Skin of body (tissue), 2 donors: ENCODE results near the gene RAD51C. TPM values are rescaled to one million over a fixed set of nuclear protein-coding genes. Genes with fewer than 3 reads are reported as not detected.
A peak's percentile ranks its signal among the peaks of the same experiment; 100 is the strongest.
"Not testable (repeated sequence)": the region's sequence is repeated elsewhere in the genome, so short reads cannot be mapped to it uniquely, and the experiment has no call there.

Experiments
- DNase-seq: peaks from one replicate; lab custom pipeline; 2025; lab: John Stamatoyannopoulos, UW
- total RNA-seq: library from RNA; depleted of rRNA; stranded (reverse); fragments of >200 nt; gene quantifications from one replicate; pipeline ENCODE4 v1.2.3, GENCODE V29; 2014

RAD51C gene
- total RNA-seq, 1 donor from 2014 or later = 22.4 TPM

- no peak for DNase-seq
These were observed 42.4 kb downstream of the RAD51C start for GRCh38 chr17:58734811-58735210.

DNA sequence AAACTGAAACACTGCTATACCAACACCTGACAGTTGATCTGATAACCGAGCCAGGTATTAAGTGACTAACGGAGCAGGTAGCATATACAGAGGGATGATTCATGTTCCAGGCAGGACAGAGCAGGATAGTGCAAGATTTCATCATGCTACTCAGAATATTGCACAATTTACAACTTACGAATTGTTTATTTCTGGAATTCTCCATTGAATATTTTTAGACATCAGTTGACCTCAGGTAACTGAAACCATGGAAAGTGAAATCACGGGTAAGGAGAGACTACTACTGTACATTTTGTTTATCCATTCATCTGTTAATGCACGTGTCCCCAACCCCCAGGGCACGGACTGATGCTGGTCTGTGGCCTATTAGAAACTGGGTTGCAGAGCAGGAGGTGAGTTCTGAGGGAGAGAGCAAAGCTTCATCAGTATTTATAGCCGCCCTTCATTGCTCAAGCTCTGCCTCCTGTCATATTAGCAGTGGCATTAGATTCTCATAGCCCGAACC, 48.8 kb downstream of the RAD51C start:
- DNase-seq = no peak

DNA sequence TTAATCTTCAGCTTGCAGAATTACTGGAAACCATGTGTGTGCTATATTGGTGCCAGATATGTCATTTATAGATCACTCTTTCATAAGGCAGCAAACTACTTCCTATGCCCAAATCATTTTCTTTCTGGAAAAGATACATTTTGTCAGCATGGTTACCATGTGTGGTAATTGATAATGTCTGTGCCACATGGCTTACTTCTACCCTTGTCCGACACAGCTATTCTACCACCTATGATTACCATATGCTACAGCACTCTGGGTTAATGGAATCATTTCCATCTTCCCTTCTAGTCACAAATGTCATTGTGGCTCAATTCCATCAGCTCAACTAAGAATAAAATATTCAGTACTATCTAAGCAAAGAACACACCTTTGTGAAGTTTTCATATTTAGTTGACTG, 55.3 kb downstream of the RAD51C start:
- no peak for DNase-seq

DNA sequence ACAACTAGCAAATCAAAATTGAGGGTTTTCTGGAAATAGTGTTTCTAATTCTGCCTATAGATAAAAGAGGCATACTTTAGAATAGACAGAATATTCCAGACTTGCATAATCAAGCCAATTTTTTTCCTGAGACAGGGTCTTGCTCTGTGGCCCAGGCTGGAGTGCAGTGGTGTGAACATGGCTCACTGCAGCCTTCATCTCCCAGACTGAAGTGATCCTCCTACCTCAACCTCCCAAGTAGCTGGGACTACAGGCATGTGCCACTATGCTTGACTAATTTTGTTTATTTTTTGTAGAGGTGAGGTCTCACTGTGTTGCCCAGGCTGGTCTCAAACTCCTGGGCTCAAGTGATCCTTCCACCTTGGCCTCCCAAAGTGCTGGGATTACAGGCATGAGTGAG, 57.2 kb downstream of the RAD51C start:
- DNase-seq = not testable (repeated sequence)

- DNase-seq = no peak
These were observed 60.6 kb downstream of the RAD51C start for GRCh38 chr17:58753026-58753425.

- no peak for DNase-seq
These were observed 62.8 kb downstream of the RAD51C start for GRCh38 chr17:58755269-58755576.

GRCh38 chr17:58755577-58756245, 63.3 kb downstream of the RAD51C start, which contains the start of gene PPM1E:
TSS of gene PPM1E (plus strand) at chr17:58755854.
- peak; percentile 21 for DNase-seq

GRCh38 chr17:58756246-58757161, 64.1 kb downstream of the RAD51C start:
- no peak for DNase-seq

GRCh38 chr17:58757162-58757613, 64.8 kb downstream of the RAD51C start:
- no peak for DNase-seq

DNA sequence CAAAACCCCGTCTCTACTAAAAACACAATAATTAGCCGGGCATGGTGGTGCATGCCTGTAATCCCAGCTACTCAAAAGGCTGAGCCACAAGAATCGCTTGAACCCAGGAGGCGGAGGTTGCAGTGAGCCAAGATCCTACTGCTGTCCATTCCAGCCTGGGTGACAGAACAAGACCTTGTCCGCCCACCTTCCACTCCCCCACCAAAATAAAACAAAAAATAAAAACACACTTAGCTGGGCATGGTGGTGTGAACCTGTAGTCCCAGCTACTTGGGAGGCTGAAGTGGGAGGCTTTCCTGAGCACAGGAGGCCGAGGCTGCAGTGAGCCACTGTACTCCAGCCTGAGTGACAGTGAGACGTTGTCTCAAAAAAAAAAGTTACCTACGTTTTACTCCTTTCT, 66.5 kb downstream of the RAD51C start:
- DNase-seq = no peak

GRCh38 chr17:58759522-58759921, 67.1 kb downstream of the RAD51C start:
- DNase-seq = no peak

DNA sequence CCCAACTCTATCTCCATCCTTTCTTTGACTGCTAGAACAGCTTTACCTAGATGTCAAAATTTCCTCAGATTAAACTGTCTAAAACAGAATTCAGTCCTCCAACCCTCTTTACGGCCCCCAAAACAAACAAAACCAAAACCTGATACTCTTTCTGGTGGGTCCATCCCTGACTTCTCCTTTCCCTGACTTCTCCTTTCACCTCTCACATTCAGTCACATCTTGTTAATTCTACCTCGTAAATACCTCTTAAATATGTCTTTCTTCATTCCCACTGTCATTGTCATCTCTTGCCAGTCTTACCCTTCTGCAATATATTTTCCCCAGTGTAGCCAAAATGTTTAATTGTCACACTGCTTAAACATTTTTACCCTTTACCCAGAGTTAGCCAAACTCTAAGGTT, 67.8 kb downstream of the RAD51C start:
- DNase-seq = no peak

DNA sequence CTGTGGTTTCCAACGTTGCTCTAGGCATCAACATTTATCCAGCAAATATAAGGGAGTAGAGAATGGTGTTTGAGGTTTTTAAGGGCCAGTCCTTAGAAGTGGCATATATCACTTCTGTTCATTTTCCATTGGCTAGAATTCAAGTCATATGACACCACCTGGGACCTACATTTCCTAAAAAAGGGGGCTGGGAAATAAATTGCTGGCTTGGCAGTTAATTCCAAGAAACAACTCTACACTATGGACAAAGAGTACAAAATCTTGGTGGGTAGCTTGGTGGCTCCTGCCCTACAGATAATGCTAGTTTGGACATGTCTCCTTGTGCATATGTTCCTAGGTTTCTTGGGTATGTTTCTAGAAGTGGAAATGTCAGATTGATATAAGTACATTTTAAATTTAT, 70.9 kb downstream of the RAD51C start:
- no peak for DNase-seq

DNA sequence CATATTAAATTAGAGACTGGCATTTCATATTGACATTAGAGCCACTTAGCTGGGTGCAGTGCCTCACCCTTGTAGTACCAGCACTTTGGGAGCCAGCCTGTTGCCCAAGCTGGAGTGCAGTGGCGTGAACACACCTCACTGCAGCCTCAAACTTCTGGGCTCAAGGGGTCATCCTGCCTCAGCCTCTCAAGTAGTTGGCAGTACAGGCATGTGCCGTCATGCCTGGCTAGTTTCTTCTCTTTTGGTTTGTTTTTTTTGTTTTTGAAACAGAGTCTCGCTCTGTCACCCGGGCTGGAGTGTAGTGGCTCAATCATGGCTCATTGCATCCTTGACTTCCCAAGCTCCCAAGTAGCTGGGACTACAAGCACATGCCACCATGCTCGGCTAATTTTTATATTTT, 72.0 kb downstream of the RAD51C start:
- DNase-seq = no peak

GRCh38 chr17:58778482-58778881, 86.1 kb downstream of the RAD51C start:
- not testable (repeated sequence) for DNase-seq

- no peak for DNase-seq
These were observed 87.0 kb downstream of the RAD51C start for GRCh38 chr17:58779446-58779845.

GRCh38 chr17:58783380-58783779, 91.0 kb downstream of the RAD51C start:
- no peak for DNase-seq

- DNase-seq = no peak
These were observed 92.7 kb downstream of the RAD51C start for GRCh38 chr17:58785097-58785496.
